Measurements from ENCODE around the gene SMAD3.

DNA sequence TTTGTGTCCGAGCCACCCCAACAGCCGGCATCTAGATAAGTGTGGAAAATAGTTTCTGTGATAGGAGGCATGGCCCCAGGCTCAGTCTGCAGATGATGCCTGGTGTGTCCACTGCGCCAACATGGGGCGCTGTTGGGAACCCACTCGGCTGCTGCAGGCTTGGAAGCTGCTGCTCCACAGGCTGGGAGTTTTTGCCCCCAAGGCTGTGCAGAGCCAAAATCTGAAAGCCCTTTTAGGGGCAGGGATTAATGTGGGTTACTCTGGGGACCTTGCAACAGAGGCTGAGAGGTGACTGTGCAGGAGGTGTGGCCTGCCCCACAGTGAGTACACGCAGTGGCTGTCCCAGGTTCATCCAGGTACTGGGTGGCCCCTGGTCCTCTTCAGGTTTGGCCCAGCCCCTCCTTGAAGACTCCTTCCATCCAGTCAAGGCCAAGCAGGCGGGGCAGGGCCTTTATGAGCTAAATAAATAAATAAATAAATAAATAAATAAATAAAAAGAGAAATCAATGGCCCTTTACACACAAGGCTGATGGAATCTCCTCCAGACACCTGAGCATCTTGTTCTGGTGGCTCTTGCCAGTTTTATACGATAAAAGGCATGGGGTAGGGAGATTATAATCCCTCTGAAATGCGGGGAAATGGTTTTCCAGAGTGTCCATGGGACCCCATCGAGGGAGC lies 115.3 kb downstream of the SMAD3 start:
- TF ChIP-seq POLR2A (IDR thresholded peaks at IDR 0.05) (no peak), POLR2AphosphoS5 (IDR thresholded peaks at IDR 0.05) (no peak)
- TF ChIP-seq, protein P1, sequence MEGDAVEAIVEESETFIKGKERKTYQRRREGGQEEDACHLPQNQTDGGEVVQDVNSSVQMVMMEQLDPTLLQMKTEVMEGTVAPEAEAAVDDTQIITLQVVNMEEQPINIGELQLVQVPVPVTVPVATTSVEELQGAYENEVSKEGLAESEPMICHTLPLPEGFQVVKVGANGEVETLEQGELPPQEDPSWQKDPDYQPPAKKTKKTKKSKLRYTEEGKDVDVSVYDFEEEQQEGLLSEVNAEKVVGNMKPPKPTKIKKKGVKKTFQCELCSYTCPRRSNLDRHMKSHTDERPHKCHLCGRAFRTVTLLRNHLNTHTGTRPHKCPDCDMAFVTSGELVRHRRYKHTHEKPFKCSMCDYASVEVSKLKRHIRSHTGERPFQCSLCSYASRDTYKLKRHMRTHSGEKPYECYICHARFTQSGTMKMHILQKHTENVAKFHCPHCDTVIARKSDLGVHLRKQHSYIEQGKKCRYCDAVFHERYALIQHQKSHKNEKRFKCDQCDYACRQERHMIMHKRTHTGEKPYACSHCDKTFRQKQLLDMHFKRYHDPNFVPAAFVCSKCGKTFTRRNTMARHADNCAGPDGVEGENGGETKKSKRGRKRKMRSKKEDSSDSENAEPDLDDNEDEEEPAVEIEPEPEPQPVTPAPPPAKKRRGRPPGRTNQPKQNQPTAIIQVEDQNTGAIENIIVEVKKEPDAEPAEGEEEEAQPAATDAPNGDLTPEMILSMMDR (IDR thresholded peaks at IDR 0.05), result no peak

Data from prostate gland (tissue), 2 donors.